K562 (cell line): Measurements from ENCODE around the gene DDAH1. TPM values are rescaled to one million over a fixed set of nuclear protein-coding genes. Genes with fewer than 3 reads are reported as not detected.

ENCODE experiments used
- ATAC-seq: fragments of 200-7000 bp; cut with Tn5 transposase; 3 replicates; pipeline ENCODE4 v1.9.1; 2020; ENCODE audit warnings: moderate library complexity
- BruUV-seq: library from RNA; stranded (reverse); fragments of 400-500 nt; replicated peaks from 2 replicates; lab custom pipeline; 2021; lab: Mats Ljungman, UMichigan
- CTCF ChIA-PET: fragments of 300-600 bp; formaldehyde crosslinking; extraction: SDS; loops from one replicate; lab custom pipeline; 2021; ENCODE audit warnings: low intra/inter-chr PET ratio; lab: Yijun Ruan, JAX
- POLR2A ChIA-PET: fragments of 300-600, 350-650 bp; sonication (Branson Sonifier 250); formaldehyde crosslinking; extraction: SDS; loops from one replicate; lab custom pipeline; 2021; ENCODE audit warnings: antibody characterized with exemption, inconsistent platforms; lab: Yijun Ruan, JAX
- DNase-seq, 4 experiments: peaks; one replicate each; pipeline versions ENCODE4 v3.0.0 to v3.0.0-alpha.2; 2011 to 2018; ENCODE audit warnings: low spot score in 3 of 4, mixed read lengths in 3 of 4; ENCODE audit errors: extremely low read depth in 1 of 4
- FAIRE-seq: peaks from 2 replicates; lab custom pipeline; 2011; peaks lifted over from hg19 to GRCh38; lab: Jason Lieb, UNC
- H2AFZ ChIP-seq: 2 replicates; pipeline ENCODE4 v1.6.0; 2011; ENCODE audit warnings: low read depth, low read length, control low read depth, inconsistent platforms
- H3K27ac ChIP-seq: fragments of 200-600 bp; 3 replicates; pipeline ENCODE4 v1.8.0; 2011; ENCODE audit warnings: low read depth, mild to moderate bottlenecking, control low read depth, inconsistent platforms, low read length, moderate library complexity, mixed read lengths; ENCODE audit errors: extremely low read depth
- H3K27me3 ChIP-seq, 2 experiments: fragments of 300-600 bp in 1 of 2; 2 replicates in 1 of 2; 3 replicates in 1 of 2; pipeline versions ENCODE4 v1.6.0 to v1.8.0; 2011; ENCODE audit warnings: inconsistent platforms in 2 of 2, low read length in 2 of 2, mild to moderate bottlenecking in 1 of 2, mixed read lengths in 1 of 2, moderate library complexity in 1 of 2; ENCODE audit not compliant: control insufficient read depth in 2 of 2, insufficient read depth in 2 of 2
- H3K36me3 ChIP-seq: fragments of 300-600 bp; 3 replicates; pipeline ENCODE4 v1.8.0; 2011; ENCODE audit warnings: mild to moderate bottlenecking, low read length, inconsistent platforms; ENCODE audit not compliant: control insufficient read depth, insufficient read depth
- H3K4me1 ChIP-seq, 2 experiments: fragments of 200-600 bp in 1 of 2; replicated peaks in 1 of 2; 2 replicates in 1 of 2; 3 replicates in 1 of 2; pipeline versions ENCODE4 v1.5.1 to v1.8.0; 2011; ENCODE audit warnings: inconsistent platforms in 2 of 2, low read length in 2 of 2, mild to moderate bottlenecking in 1 of 2, mixed read lengths in 1 of 2, moderate library complexity in 1 of 2; ENCODE audit not compliant: control insufficient read depth in 2 of 2, insufficient read depth in 2 of 2
- H3K4me2 ChIP-seq: 2 replicates; pipeline ENCODE4 v1.6.1; 2011; ENCODE audit warnings: low read length, control low read depth, inconsistent platforms, mixed read lengths; ENCODE audit not compliant: insufficient read depth
- H3K4me3 ChIP-seq: fragments of 200-600 bp; sonication (generic), shearing (Covaris generic); 2 replicates; pipeline ENCODE4 v1.5.1; 2016; ENCODE audit warnings: control low read depth, inconsistent platforms
- H3K79me2 ChIP-seq: fragments of 200-600 bp; 3 replicates; pipeline ENCODE4 v1.8.0; 2011; ENCODE audit warnings: low read length, inconsistent platforms; ENCODE audit not compliant: control insufficient read depth, insufficient read depth
- H3K9ac ChIP-seq, 2 experiments: 2 replicates each; pipeline versions ENCODE4 v1.6.0 to v1.6.1; 2011; ENCODE audit warnings: low read depth in 2 of 2, low read length in 2 of 2, control low read depth in 1 of 2, inconsistent platforms in 1 of 2, mild to moderate bottlenecking in 1 of 2, mixed read lengths in 1 of 2; ENCODE audit not compliant: insufficient read depth in 1 of 2
- H3K9me1 ChIP-seq: one replicate; pipeline ENCODE4 v1.6.0; 2011; ENCODE audit warnings: inconsistent platforms, mild to moderate bottlenecking, low read length, moderate library complexity; ENCODE audit not compliant: control insufficient read depth, insufficient read depth
- H3K9me3 ChIP-seq: replicated peaks from 2 replicates; pipeline ENCODE4 v1.5.1; 2011; ENCODE audit warnings: low read depth, low read length, inconsistent platforms; ENCODE audit not compliant: control insufficient read depth, insufficient read depth
- H4K20me1 ChIP-seq: replicated peaks from 2 replicates; pipeline ENCODE4 v1.6.1; 2011; ENCODE audit warnings: low read length, inconsistent platforms, mixed read lengths; ENCODE audit not compliant: control insufficient read depth, insufficient read depth
- CHD1 ChIP-seq: fragments of 200-600 bp; sonication (generic); IDR thresholded peaks from one replicate; pipeline ENCODE4 v1.6.1; 2012; ENCODE audit warnings: mild to moderate bottlenecking, moderate library complexity, low read length, inconsistent platforms
- JUN ChIP-seq, 2 experiments: sonication (generic) in 1 of 2; formaldehyde crosslinking in 1 of 2; IDR thresholded peaks; 2 replicates each; pipeline versions ENCODE4 v1.6.1 to v1.8.0; 2012 to 2022; ENCODE audit warnings: borderline replicate concordance in 2 of 2, mild to moderate bottlenecking in 2 of 2, improper control_type of control experiment in 1 of 2, low read depth in 1 of 2, low read length in 1 of 2, missing genetic modification reagents in 1 of 2
- MTF1 ChIP-seq: fragments of 250-450 bp; sonication (Bioruptor Pico); IDR thresholded peaks from 2 replicates; pipeline ENCODE4 v1.9.0; 2021; ENCODE audit warnings: moderate library complexity, mild to moderate bottlenecking, inconsistent platforms, borderline replicate concordance
- NCOA4 ChIP-seq: fragments of 450-650 bp; IDR thresholded peaks from 2 replicates; pipeline ENCODE4 v1.6.1; 2018; ENCODE audit warnings: mild to moderate bottlenecking; ENCODE audit not compliant: partially characterized antibody
- RB1 ChIP-seq: fragments of 450-650 bp; IDR thresholded peaks from 2 replicates; pipeline ENCODE4 v1.6.1; 2017; ENCODE audit warnings: low read depth, mild to moderate bottlenecking
- SAP30 ChIP-seq: fragments of 200-600 bp; sonication (generic); IDR thresholded peaks from 2 replicates; pipeline ENCODE4 v1.6.1; 2012; ENCODE audit warnings: borderline replicate concordance, low read depth, mild to moderate bottlenecking, moderate library complexity, low read length, control low read depth, inconsistent platforms; ENCODE audit not compliant: insufficient read depth, poor library complexity, severe bottlenecking
- TAF7 ChIP-seq: fragments of 450-650 bp; IDR thresholded peaks from 2 replicates; pipeline ENCODE4 v1.6.1; 2016; ENCODE audit warnings: missing genetic modification characterization, missing compliant biosample characterization
- ZFP1 ChIP-seq: fragments of 450-650 bp; formaldehyde crosslinking; IDR thresholded peaks from 2 replicates; pipeline ENCODE4 v1.4.0; 2020; ENCODE audit warnings: mild to moderate bottlenecking, mixed read lengths
- ZNF140 ChIP-seq: fragments of 250-450 bp; sonication (Bioruptor Pico); IDR thresholded peaks from 2 replicates; pipeline ENCODE4 v1.8.0; 2021; ENCODE audit warnings: moderate library complexity, mild to moderate bottlenecking, inconsistent platforms
- ZNF197 ChIP-seq: fragments of 200-800 bp; sonication (Bioruptor generic); IDR thresholded peaks from 2 replicates; pipeline ENCODE4 v1.6.1; 2016; ENCODE audit warnings: low read depth, missing genetic modification characterization, missing compliant biosample characterization
- ZNF239 ChIP-seq: fragments of 250-450 bp; sonication (Bioruptor Pico); IDR thresholded peaks from 2 replicates; pipeline ENCODE4 v1.4.0; 2020; ENCODE audit warnings: mild to moderate bottlenecking
- in situ Hi-C: fragments of 300-500 bp; cut with MboI; formaldehyde crosslinking; loops from 4 replicates; pipeline ENCODE4 v1.15.0; 2018; ENCODE audit warnings: inconsistent platforms, mixed read lengths
- intact Hi-C: fragments of 100-400 bp; cut with micrococcal nuclease; formaldehyde crosslinking; loops from 2 replicates; pipeline ENCODE4 v1.14.2; 2022
- polyA plus RNA-seq, 8 experiments: library from polyadenylated mRNA; depleted of rRNA in 4 of 8; stranded (reverse) in 5 of 8; unstranded in 3 of 8; fragments of >200 nt; fragmentation: Nextera tagmentation in 2 of 8; fragmentation: Illumina TruSeq in 1 of 8; extraction: Ambion mirVana in 2 of 8; extraction: Trizol in 1 of 8; gene quantifications; 2 replicates each; pipeline versions ENCODE4 v1.2.1 to v1.2.3, GENCODE V29; 2011 to 2014; ENCODE audit warnings: inconsistent platforms in 1 of 8, missing spikeins in 1 of 8
- total RNA-seq, 7 experiments: library from RNA; depleted of rRNA in 6 of 7; stranded (reverse); fragments of >200 nt in 6 of 7; fragmentation: Illumina TruSeq in 2 of 7; extraction: Trizol in 2 of 7; gene quantifications; 2 replicates each; pipeline versions ENCODE4 v1.2.1 to v1.2.3, GENCODE V29; 2011 to 2021; ENCODE audit warnings: low replicate concordance in 1 of 7
- TF ChIP-seq, protein P1 (sequence below): fragments of 250-450 bp; sonication (Bioruptor Pico); IDR thresholded peaks from 2 replicates; pipeline ENCODE4 v1.4.0; 2020
- TF ChIP-seq, protein P2 (sequence below): sonication (generic); formaldehyde crosslinking; IDR thresholded peaks from 2 replicates; pipeline ENCODE4 v1.8.1; 2023; ENCODE audit warnings: mild to moderate bottlenecking, missing genetic modification reagents
- TF ChIP-seq, protein P3 (sequence below), 2 experiments: fragments of 450-650 bp; IDR thresholded peaks; 2 replicates each; pipeline ENCODE4 v1.6.1; 2018; ENCODE audit warnings: mild to moderate bottlenecking in 2 of 2, low read depth in 1 of 2; ENCODE audit not compliant: partially characterized antibody in 2 of 2
- TF ChIP-seq, protein P4 (sequence below): fragments of 250-450 bp; sonication (Bioruptor Pico); IDR thresholded peaks from 2 replicates; pipeline ENCODE4 v1.5.0; 2021

DDAH1 gene
- total and polyA plus RNA-seq, 9 of the 15 experiments (the other 6 are each of a cell fraction or from before 2014, with no cell fraction given), result 0.04 to 0.24 (median 0.10) TPM

DNA sequence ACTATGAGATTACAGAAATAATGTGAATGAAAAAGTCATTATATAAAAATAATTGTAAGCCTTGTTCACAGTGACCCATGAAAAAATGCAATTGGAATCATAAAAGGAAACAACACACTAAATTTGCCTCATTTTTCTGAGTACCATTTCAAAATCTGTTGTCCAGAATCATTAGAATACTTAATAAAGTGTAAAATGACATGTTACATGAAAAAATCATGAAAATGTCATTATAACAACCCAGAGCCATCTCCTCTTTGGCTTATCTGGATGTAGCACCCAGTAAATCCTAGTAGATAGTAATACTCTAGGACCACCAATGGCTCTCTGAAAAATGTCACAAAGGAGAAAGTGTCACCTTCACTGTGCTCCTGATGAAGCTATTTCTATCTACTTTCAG is 76.5 kb downstream of the DDAH1 start:
- intact Hi-C loops, result no loop called here
- H3K4me3 ChIP-seq, result no peak overlapping the region
- no peaks in the 10 kb centered on the region for H3K36me3 ChIP-seq
- POLR2A ChIA-PET, result no interaction called here
- BruUV-seq, result no TSS peak
- H4K20me1 ChIP-seq, result no peaks in the 10 kb centered on the region
- no peaks in the 10 kb centered on the region for H3K9me3 ChIP-seq
- no peak overlapping the region for H3K27ac ChIP-seq
- H3K4me2 ChIP-seq, result no peak overlapping the region
- no peaks in the 10 kb centered on the region for H3K4me1 ChIP-seq
- no peaks in the 10 kb centered on the region for H3K27me3 ChIP-seq
- ATAC-seq, result no peak
- no peaks in the 10 kb centered on the region for H3K79me2 ChIP-seq
- CTCF ChIA-PET, result no interaction called here
- DNase-seq, result no peak
- FAIRE-seq, result no peak
- no peak overlapping the region for H2AFZ ChIP-seq
- H3K9me1 ChIP-seq, result no peaks in the 10 kb centered on the region
- no peak overlapping the region for H3K9ac ChIP-seq
- in situ Hi-C loops, result no loop called here
- TF ChIP-seq ZNF197 (CRISPR knock-in tag), result no peak
- no peak for TF ChIP-seq ZFP1 (CRISPR knock-in tag)
- TF ChIP-seq SAP30, result no peak
- no peak for TF ChIP-seq TAF7
- no peak for TF ChIP-seq MTF1
- no peak for TF ChIP-seq ZNF239 (CRISPR knock-in tag)
- TF ChIP-seq, protein P1, sequence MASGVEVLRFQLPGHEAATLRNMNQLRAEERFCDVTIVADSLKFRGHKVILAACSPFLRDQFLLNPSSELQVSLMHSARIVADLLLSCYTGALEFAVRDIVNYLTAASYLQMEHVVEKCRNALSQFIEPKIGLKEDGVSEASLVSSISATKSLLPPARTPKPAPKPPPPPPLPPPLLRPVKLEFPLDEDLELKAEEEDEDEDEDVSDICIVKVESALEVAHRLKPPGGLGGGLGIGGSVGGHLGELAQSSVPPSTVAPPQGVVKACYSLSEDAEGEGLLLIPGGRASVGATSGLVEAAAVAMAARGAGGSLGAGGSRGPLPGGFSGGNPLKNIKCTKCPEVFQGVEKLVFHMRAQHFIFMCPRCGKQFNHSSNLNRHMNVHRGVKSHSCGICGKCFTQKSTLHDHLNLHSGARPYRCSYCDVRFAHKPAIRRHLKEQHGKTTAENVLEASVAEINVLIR (CRISPR knock-in tag), result no peak
- TF ChIP-seq RB1, result no peak
- TF ChIP-seq, protein P2, sequence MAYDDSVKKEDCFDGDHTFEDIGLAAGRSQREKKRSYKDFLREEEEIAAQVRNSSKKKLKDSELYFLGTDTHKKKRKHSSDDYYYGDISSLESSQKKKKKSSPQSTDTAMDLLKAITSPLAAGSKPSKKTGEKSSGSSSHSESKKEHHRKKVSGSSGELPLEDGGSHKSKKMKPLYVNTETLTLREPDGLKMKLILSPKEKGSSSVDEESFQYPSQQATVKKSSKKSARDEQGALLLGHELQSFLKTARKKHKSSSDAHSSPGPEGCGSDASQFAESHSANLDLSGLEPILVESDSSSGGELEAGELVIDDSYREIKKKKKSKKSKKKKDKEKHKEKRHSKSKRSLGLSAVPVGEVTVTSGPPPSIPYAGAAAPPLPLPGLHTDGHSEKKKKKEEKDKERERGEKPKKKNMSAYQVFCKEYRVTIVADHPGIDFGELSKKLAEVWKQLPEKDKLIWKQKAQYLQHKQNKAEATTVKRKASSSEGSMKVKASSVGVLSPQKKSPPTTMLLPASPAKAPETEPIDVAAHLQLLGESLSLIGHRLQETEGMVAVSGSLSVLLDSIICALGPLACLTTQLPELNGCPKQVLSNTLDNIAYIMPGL (CRISPR knock-in tag), result no peak
- no peak for TF ChIP-seq NCOA4
- TF ChIP-seq JUN (IDR thresholded peaks at IDR 0.05; ENCODE audit: borderline replicate concordance, low read depth, low read length), result no peak
- TF ChIP-seq JUN (CRISPR knock-in tag; IDR thresholded peaks at IDR 0.05; ENCODE audit: borderline replicate concordance), result no peak
- TF ChIP-seq, protein P3, sequence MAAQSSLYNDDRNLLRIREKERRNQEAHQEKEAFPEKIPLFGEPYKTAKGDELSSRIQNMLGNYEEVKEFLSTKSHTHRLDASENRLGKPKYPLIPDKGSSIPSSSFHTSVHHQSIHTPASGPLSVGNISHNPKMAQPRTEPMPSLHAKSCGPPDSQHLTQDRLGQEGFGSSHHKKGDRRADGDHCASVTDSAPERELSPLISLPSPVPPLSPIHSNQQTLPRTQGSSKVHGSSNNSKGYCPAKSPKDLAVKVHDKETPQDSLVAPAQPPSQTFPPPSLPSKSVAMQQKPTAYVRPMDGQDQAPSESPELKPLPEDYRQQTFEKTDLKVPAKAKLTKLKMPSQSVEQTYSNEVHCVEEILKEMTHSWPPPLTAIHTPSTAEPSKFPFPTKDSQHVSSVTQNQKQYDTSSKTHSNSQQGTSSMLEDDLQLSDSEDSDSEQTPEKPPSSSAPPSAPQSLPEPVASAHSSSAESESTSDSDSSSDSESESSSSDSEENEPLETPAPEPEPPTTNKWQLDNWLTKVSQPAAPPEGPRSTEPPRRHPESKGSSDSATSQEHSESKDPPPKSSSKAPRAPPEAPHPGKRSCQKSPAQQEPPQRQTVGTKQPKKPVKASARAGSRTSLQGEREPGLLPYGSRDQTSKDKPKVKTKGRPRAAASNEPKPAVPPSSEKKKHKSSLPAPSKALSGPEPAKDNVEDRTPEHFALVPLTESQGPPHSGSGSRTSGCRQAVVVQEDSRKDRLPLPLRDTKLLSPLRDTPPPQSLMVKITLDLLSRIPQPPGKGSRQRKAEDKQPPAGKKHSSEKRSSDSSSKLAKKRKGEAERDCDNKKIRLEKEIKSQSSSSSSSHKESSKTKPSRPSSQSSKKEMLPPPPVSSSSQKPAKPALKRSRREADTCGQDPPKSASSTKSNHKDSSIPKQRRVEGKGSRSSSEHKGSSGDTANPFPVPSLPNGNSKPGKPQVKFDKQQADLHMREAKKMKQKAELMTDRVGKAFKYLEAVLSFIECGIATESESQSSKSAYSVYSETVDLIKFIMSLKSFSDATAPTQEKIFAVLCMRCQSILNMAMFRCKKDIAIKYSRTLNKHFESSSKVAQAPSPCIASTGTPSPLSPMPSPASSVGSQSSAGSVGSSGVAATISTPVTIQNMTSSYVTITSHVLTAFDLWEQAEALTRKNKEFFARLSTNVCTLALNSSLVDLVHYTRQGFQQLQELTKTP (IDR thresholded peaks at IDR 0.05; ENCODE audit: low read depth in 1 of 2, partially characterized antibody in 2 of 2), result no peak
- no peak for TF ChIP-seq CHD1
- TF ChIP-seq ZNF140 (CRISPR knock-in tag), result no peak
- TF ChIP-seq, protein P4, sequence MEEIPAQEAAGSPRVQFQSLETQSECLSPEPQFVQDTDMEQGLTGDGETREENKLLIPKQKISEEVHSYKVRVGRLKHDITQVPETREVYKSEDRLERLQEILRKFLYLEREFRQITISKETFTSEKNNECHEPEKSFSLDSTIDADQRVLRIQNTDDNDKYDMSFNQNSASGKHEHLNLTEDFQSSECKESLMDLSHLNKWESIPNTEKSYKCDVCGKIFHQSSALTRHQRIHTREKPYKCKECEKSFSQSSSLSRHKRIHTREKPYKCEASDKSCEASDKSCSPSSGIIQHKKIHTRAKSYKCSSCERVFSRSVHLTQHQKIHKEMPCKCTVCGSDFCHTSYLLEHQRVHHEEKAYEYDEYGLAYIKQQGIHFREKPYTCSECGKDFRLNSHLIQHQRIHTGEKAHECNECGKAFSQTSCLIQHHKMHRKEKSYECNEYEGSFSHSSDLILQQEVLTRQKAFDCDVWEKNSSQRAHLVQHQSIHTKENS (CRISPR knock-in tag), result no peak
